ENCODE measurements around the gene ATF1. TPM values are rescaled to one million over a fixed set of nuclear protein-coding genes. Genes with fewer than 3 reads are reported as not detected.

Gene ATF1
- total RNA-seq, 2 experiments from 2014 or later = 36.4 to 39.1 TPM

Other genes with a start within 250 kb of the ATF1 start
- not detected for gene TMPRSS12, start 78.8 kb downstream of the ATF1 start, total RNA-seq
- gene HIGD1C, start 188.4 kb downstream of the ATF1 start, total RNA-seq = not detected